Nephron (organoid): ENCODE measurements around the gene SMAD7.

ENCODE experiments used
- H3K27ac Mint-ChIP-seq, 3 experiments: 2 replicates each; pipeline ENCODE4 v1.8.0; 2020; ENCODE audit warnings: mixed read lengths in 3 of 3, mild to moderate bottlenecking in 2 of 3, moderate library complexity in 1 of 3
- H3K27me3 Mint-ChIP-seq: 2 replicates; pipeline ENCODE4 v1.8.0; 2021; ENCODE audit warnings: low read depth, mild to moderate bottlenecking, moderate library complexity, mixed read lengths
- H3K36me3 Mint-ChIP-seq: 2 replicates; pipeline ENCODE4 v1.8.0; 2020; ENCODE audit warnings: low read depth, mixed read lengths
- H3K4me1 Mint-ChIP-seq: 2 replicates; pipeline ENCODE4 v1.8.0; 2020; ENCODE audit warnings: mixed read lengths
- H3K4me3 Mint-ChIP-seq, 3 experiments: 2 replicates each; pipeline ENCODE4 v1.8.0; 2020; ENCODE audit warnings: mild to moderate bottlenecking in 3 of 3, mixed read lengths in 3 of 3, moderate library complexity in 2 of 3
- H3K9me3 Mint-ChIP-seq: 2 replicates; pipeline ENCODE4 v1.8.0; 2020; ENCODE audit warnings: mixed read lengths
- TF ChIP-seq, protein P1 (sequence below), 3 experiments: fragments of 200-600 bp; sonication (generic); IDR thresholded peaks; one replicate each; pipeline ENCODE4 v1.5.0; 2021; ENCODE audit warnings: antibody characterized with exemption in 3 of 3; ENCODE audit not compliant: unreplicated experiment in 3 of 3

Gene SMAD7

DNA sequence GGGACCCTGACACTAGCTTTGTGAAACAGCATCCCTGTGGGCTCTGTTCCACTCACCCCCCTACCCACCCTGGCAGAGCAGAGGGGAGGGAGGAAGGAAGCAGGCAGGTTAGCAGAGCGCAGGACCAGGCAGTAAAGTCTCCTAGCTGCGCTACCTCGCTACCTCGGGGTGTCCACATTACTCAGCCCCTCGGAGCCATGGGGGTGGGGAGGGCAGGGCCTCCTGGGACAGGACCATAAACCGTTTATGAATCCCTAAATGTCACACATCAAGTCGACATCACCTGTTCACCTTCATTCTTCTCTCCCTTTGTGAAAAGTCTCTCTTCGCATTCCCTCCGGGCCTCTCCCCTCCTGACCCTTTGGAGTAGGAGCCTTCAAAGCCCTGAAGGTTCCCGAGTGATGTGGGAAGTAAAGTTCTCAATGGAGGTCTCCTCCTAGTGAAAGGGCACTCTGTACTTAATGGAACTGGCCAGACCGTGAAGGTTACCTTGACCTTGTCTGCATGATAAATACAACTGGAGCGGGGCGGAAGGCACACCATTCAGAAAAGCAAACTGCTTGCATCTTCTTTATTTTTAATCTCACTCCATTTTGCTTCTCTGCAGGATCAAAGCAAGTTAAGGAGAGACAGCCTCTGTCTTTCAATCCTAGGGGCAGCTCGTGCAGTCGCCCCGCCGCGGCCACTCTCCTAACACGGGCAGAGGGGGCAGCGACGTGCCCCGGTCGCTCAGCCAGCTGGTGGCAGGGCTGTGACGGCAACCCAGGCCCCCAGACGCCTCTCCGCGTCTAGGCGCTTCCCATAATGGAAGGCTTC is 23.7 kb upstream of the SMAD7 start:
- Mint-ChIP-seq H3K36me3 (no peaks in the 10 kb centered on the region), H3K9me3 (no peaks in the 10 kb centered on the region), H3K27me3 (peaks cover 35% of the 10 kb centered on the region), H3K4me3 (peak overlapping the region; percentile 77 to 94 (median 86)), H3K27ac (peak overlapping the region; percentile 84 to 94 (median 90)), H3K4me1 (peaks cover 19% of the 10 kb centered on the region)
- TF ChIP-seq, protein P1, sequence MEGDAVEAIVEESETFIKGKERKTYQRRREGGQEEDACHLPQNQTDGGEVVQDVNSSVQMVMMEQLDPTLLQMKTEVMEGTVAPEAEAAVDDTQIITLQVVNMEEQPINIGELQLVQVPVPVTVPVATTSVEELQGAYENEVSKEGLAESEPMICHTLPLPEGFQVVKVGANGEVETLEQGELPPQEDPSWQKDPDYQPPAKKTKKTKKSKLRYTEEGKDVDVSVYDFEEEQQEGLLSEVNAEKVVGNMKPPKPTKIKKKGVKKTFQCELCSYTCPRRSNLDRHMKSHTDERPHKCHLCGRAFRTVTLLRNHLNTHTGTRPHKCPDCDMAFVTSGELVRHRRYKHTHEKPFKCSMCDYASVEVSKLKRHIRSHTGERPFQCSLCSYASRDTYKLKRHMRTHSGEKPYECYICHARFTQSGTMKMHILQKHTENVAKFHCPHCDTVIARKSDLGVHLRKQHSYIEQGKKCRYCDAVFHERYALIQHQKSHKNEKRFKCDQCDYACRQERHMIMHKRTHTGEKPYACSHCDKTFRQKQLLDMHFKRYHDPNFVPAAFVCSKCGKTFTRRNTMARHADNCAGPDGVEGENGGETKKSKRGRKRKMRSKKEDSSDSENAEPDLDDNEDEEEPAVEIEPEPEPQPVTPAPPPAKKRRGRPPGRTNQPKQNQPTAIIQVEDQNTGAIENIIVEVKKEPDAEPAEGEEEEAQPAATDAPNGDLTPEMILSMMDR (IDR thresholded peaks at IDR 0.05; ENCODE audit: unreplicated experiment in 3 of 3), result no peak

DNA sequence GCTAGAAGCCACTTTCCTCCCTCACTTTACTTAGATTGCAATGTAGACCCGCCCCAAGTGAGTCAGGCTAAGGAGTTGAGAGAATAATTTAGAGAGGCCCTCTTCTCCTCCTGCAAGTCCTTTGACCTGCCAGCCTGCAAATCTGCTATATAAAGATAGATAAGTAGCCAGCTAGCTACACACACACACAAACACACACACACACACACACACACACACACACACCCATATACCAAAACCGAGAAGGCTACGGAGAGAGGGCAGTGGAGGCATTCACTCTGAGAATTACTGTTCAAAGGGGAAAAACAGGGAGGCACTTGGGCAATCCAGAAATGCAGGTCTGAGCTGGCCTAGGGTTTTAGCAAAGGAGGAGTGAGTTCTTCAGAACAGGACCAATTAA is 23.0 kb upstream of the SMAD7 start:
- Mint-ChIP-seq H3K4me1 (peaks cover 19% of the 10 kb centered on the region), H3K4me3 (peak overlapping the region; percentile 17 to 78 (median 76)), H3K27me3 (peaks cover 40% of the 10 kb centered on the region), H3K27ac (peak overlapping the region; percentile 84 to 94 (median 90)), H3K9me3 (no peaks in the 10 kb centered on the region), H3K36me3 (no peaks in the 10 kb centered on the region)
- TF ChIP-seq, protein P1 (IDR thresholded peaks at IDR 0.05; ENCODE audit: unreplicated experiment in 3 of 3), result no peak

DNA sequence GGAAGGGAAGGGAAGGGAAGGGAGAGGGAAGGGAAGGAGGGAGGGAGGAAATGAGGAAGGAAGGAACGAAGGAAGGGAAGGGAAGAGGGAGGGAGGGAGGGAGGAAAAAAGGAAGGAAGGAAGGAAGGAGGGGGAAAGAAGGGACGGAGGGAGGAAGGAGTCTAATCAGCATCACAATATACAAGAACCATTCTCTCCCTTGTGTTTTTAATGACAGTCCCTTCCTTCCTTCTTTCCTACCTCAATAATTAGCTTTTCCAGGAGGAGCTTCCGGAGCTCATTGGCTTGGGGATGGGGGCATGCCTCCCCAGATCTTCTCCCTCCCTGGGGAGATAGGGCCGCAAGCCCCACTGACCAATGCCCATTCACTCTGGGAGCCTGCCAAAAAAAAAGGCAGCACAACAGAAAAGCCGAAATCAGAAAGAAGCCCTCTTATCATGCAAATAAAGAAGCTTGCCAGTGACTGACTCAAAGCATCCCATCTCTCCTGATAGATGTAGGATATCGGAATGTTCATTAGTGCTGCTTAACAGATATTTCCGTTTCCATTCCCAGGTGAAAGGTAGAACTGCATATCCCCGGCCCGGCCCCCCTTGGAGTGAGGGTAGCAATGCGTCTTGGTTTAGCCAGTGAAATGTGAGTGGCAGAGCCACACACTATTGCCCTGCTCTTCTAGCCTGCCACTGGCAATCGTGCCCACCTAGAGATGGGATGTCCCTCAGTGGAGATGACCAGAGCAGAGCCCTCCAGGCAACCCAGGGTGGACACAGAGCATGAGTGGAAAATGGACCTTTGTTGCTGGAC is 17.8 kb upstream of the SMAD7 start:
- Mint-ChIP-seq H3K36me3 (no peaks in the 10 kb centered on the region), H3K27ac (no peak overlapping the region), H3K4me1 (peaks cover 13% of the 10 kb centered on the region), H3K9me3 (no peaks in the 10 kb centered on the region), H3K4me3 (no peak overlapping the region), H3K27me3 (peaks cover 30% of the 10 kb centered on the region)
- TF ChIP-seq, protein P1 (IDR thresholded peaks at IDR 0.05; ENCODE audit: unreplicated experiment in 3 of 3), result no peak

DNA sequence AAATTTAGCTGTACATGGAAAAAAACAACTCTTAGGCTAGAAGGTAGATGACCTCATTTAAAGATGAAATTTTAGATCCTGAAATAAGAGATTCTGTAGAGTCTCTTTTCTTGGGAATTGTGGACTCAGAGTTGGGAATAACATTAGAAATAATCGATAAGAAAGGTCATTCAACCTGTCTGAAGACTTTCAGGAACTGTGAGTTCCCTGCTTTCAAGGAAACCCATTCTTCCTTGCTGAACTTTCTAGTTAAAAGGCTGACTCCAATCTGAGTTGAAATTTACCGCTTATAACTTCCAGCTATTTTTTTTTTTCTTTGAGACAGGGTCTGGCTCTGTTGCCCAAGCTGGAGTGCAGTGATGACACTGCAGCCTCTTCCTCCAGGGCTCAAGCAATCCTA is 16.8 kb upstream of the SMAD7 start:
- no peak overlapping the region for H3K4me3 Mint-ChIP-seq
- H3K27me3 Mint-ChIP-seq, result peaks cover 28% of the 10 kb centered on the region
- H3K36me3 Mint-ChIP-seq, result no peaks in the 10 kb centered on the region
- H3K9me3 Mint-ChIP-seq, result no peaks in the 10 kb centered on the region
- no peak overlapping the region for H3K27ac Mint-ChIP-seq
- TF ChIP-seq, protein P1 (IDR thresholded peaks at IDR 0.05; ENCODE audit: unreplicated experiment in 3 of 3), result no peak
- peaks cover 19% of the 10 kb centered on the region for H3K4me1 Mint-ChIP-seq

DNA sequence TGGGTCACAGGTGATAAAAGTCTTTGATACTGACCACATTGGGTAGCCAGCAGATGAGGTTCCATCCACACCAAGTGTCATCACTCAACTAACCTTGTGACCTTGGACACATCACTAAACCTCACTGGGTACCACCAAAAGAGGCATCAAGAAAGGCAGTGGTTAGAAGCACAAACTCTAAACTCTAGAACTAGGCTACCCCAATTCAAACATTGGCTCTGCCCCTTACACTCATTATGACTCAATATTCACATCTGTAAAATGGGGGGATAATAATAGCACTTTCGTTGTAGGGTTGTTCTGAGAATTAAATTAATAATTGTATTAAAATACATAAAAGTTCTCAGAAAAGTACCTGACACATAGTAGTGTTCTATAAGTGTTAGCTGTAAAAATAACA is 15.8 kb upstream of the SMAD7 start:
- H3K27me3 Mint-ChIP-seq, result peaks cover 29% of the 10 kb centered on the region
- H3K36me3 Mint-ChIP-seq, result no peaks in the 10 kb centered on the region
- peaks cover 23% of the 10 kb centered on the region for H3K4me1 Mint-ChIP-seq
- no peaks in the 10 kb centered on the region for H3K9me3 Mint-ChIP-seq
- H3K4me3 Mint-ChIP-seq, result no peak overlapping the region
- H3K27ac Mint-ChIP-seq, result no peak overlapping the region
- TF ChIP-seq, protein P1 (IDR thresholded peaks at IDR 0.05; ENCODE audit: unreplicated experiment in 3 of 3), result no peak
